GM18499 (cell line): Measurements from ENCODE around the gene STIM1.

Source experiments
- ATAC-seq: cut with Tn5 transposase; IDR thresholded peaks from one replicate; pipeline ENCODE4 v1.9.1; 2021; ENCODE audit warnings: moderate number of reproducible peaks; ENCODE audit not compliant: insufficient read depth, unreplicated experiment

Gene STIM1

GRCh38 chr11:3827434-3828186 is 27.9 kb upstream of the STIM1 start:
- ATAC-seq: no peak

GRCh38 chr11:3830088-3830487 is 25.4 kb upstream of the STIM1 start:
- no peak for ATAC-seq

GRCh38 chr11:3830730-3831129 is 24.7 kb upstream of the STIM1 start:
- ATAC-seq: no peak

- no peak for ATAC-seq
Measured at GRCh38 chr11:3831378-3832239, 23.9 kb upstream of the STIM1 start.

GRCh38 chr11:3832816-3833215 is 22.6 kb upstream of the STIM1 start:
- ATAC-seq: no peak

- ATAC-seq: no peak
Measured at GRCh38 chr11:3833449-3833848, 22.0 kb upstream of the STIM1 start.

GRCh38 chr11:3834349-3834663 is 21.2 kb upstream of the STIM1 start:
- no peak for ATAC-seq

GRCh38 chr11:3834664-3835461 is 20.6 kb upstream of the STIM1 start:
- ATAC-seq: no peak

GRCh38 chr11:3835751-3836150 is 19.7 kb upstream of the STIM1 start:
- ATAC-seq: no peak

- no peak for ATAC-seq
Measured at GRCh38 chr11:3836903-3837302, 18.6 kb upstream of the STIM1 start.

- ATAC-seq: no peak
Measured at GRCh38 chr11:3837793-3838192, 17.7 kb upstream of the STIM1 start.

- ATAC-seq: no peak
Measured at GRCh38 chr11:3838504-3838903, 17.0 kb upstream of the STIM1 start.

- ATAC-seq: no peak
Measured at GRCh38 chr11:3840004-3840869, 15.2 kb upstream of the STIM1 start.

- peak; percentile 42 for ATAC-seq
Measured at GRCh38 chr11:3840870-3841425, 14.5 kb upstream of the STIM1 start, which contains the start of gene RHOG. TSS of gene RHOG (minus strand) at chr11:3840959. CDS start at chr11:3828138, 12,821 bp downstream.

GRCh38 chr11:3841426-3842350 is 13.8 kb upstream of the STIM1 start:
- ATAC-seq: peak; percentile 21

GRCh38 chr11:3843326-3843725 is 12.1 kb upstream of the STIM1 start:
- ATAC-seq: no peak

GRCh38 chr11:3845246-3845645 is 10.2 kb upstream of the STIM1 start:
- ATAC-seq: no peak

- no peak for ATAC-seq
Measured at GRCh38 chr11:3845670-3846069, 9.8 kb upstream of the STIM1 start.
